Esophagus mucosa (tissue), 1 donor: Measurements from ENCODE around the gene SLC9C1. TPM values are rescaled to one million over a fixed set of nuclear protein-coding genes. Genes with fewer than 3 reads are reported as not detected.

Experiments
- ATAC-seq: fragments of 200-7000 bp; cut with Tn5 transposase; one replicate; pipeline ENCODE4 v1.9.1; 2020
- total RNA-seq: library from RNA; stranded (reverse); gene quantifications from one replicate; pipeline ENCODE4 v1.2.4, GENCODE V29; 2023
- donor health status: DM: yes; HTN: yes; CAD: no.

Gene SLC9C1
- total RNA-seq, 1 donor from 2014 or later = not detected

DNA sequence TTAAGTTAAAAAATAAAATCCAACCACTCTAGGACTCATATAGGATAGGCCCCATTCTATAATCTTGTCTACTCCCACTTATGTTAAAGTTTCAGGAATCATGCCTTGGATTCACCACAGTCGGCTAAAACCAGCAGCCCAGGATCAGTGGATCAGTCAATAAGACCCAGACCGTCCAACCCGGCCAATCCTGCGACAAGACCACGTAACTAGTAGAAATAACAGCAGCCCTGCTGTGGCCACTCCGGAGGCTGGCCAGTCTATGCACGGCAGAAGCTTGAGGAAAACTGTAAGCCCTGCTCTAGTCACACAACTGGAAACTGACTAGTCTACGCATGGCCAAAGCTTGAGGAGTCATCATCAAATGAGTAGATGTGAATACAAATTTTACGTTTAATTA is 12.8 kb upstream of the SLC9C1 start:
- no peak for ATAC-seq

DNA sequence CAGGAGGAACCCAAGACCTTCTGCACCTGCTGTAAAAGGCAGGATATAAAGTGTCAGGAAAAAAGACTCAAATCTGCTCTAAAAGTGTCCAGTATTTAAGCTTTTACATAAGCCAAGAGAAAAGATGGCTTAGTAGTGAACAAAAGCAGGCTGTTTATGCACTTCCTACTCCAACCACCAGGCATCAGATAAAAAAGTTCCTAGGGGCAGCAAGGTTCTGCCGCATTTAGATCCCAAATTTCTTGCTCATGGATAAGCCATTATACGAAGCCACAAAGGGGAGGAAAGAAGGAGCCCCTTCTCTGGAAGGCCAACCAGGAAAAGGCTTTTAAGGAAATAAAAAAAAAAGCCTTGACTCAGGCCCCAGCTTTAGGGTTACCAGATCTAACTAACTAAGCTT is 10.6 kb upstream of the SLC9C1 start:
- ATAC-seq = no peak

DNA sequence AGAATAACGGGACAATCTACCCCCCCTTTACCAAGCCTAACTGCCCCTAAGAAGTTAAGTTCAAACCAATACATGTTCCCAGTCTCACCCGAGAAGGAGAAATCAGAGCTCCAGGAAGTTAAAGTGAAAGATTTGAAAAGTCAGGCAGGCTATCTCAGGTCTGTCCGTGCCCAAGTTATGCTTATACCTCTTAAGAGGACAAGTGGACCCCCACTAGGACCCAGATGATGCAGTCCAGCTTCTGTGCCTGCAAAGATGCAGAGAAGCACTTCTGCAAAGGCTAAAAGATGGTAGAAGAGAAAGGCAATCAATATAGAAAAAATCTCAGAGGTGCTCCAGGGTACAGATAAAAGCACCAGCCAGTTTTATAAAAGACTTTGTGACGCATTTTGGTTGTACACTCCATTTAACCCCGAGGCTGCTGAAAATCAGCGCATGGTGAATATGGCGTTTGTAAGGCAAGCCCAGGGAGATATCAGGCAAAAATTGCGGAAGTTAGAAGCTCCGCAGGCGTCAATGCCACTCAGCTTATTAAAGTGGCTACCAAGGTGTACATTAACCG is 9.8 kb upstream of the SLC9C1 start:
- ATAC-seq = no peak

DNA sequence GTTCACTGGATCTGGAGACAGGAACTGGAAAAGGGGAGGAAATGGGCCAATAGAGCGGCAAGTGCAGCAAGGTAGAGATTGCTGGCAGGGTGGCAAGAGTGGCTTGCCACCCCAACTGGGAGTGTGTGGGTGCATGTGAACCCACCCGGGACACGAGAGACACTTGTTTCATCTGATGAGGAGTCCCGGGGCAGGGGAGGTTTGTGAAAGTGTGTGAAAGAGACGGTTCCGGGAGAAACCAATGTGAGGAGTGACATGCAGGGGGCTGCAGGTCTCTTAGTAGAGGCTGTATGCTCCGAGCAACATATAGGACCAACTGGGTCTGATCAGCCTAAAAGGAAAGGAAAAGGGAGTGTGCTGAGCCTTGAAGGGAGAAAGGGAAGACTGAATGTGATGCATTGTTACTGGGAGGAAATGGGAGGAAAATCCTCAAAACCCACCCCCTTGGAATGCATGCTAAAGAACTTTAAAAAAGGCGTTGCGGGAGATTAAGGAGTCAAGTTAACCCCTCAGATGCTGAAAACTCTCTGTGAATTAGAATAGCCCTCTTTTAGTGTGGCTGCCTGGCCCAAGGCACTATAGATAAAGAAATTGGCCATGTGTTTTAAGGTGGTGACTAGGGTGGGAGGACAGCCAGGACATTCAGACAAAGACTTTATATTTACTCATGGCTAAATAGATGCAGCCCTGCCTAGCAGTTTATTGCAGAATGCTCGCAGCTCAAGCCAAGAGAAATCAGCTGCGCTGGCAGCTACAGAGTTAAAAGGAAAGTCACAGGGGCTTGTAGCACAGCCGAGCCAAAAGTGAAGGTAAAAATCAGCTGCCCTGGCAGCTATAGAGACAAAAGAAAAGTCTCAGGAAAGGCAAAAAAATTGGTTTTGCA is 9.1 kb upstream of the SLC9C1 start:
- ATAC-seq = no peak

DNA sequence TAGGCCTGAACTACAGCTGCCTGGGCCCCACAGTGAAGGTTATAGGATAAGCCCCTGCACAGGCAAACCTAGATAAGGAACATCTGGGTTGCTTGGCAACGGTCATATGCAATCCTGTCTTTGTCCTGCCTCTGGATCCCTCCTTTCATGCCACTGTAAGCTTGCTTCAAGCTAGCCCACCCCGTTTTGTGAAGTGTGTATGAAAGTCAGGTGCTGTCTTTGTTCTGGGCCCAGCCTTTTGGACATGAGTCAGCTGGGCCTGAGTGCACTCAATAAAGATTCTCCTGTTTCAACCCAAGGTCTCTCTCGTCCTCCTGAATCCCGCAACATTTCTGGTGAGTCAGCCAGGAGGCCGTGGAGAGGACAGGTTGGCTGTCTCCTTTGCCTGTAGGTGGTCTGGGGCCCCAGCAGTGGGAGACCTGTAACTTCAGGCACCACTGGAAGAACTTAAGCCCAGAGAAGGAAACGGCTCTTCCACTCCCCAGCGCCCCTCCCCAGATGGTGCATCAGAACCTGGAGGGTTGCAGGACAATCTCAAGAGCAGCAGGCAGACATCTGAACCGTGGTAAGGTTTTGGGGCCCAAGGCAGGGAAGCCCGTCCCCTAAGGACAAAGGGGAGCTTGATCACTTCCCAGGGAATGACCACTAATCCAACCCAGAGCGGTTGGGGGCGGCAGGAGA is 8.3 kb upstream of the SLC9C1 start:
- no peak for ATAC-seq

DNA sequence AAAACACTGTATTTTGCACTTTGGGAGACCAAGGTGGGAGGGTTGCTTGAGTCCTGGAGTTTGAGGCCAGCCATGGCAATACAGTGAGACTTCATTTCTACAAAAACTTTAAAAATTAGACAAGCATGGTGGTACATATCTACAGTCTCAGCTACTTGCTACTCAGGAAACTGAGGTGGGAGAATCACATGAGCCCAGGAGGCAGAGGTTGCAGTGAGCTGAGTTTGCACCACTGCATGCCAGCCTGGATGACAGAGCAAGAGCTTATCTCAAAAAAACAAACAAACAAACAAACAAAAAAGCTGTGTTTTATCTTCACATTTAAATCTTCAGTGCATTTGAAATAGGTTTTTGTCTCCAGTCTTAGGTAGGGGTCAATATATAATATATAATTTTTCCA is 4.8 kb upstream of the SLC9C1 start:
- no peak for ATAC-seq

DNA sequence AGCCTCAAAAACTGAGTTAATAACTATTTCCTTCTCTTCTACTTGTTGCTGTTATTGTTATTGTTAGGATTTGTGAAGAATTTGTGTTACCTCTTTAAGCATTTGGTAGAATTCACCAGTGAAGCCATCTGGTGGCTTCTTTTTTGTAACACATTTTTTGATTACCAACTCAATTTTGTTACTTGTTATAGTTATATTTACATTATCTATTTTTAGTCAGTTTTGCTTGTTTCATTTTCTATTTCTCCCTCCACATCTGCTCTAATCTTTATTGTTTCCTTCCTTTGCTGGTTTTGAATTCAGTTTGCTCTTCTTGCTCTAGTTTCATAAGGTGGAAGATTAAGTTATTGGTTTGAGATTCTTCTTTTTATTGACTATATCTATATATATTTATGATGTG is 3.7 kb upstream of the SLC9C1 start:
- no peak for ATAC-seq

DNA sequence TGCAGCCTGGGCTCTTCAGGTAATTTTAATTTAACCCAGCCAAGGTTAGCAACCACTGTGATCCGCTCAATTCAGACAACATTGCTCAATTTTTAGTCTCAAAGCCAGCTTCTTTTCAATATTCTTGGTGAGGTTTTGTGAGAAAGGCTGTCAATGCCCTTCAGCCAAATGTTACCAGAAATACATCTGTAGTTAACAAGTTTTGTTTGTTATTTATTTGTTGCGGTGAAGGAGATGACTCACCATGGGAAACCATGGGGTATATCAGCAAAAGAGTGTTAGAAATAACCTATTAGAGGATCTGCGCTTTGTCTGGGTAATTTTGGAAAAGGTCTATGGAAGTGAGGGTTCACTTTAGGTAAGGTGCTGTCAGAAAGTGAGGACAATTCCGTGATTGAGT is 5.0 kb downstream of the SLC9C1 start:
- ATAC-seq = no peak

DNA sequence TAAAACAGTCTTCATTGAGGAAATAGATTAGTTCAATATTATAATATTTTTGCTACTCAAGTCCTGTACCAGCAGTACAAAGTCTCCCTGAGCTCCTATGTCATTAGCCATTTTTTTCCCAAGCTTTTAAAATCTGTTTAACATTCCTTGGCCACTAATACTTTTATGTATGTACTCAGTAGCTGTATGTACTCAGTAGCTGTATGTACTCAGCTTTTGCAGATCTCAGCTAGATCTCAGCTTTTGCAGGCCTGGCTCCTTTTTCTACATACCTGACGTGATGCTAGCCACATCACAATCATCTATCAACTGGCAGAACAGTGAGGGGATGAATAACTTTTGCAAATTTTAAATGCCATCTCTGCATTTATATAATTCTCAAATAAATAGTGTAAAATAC is 13.8 kb downstream of the SLC9C1 start:
- no peak for ATAC-seq

DNA sequence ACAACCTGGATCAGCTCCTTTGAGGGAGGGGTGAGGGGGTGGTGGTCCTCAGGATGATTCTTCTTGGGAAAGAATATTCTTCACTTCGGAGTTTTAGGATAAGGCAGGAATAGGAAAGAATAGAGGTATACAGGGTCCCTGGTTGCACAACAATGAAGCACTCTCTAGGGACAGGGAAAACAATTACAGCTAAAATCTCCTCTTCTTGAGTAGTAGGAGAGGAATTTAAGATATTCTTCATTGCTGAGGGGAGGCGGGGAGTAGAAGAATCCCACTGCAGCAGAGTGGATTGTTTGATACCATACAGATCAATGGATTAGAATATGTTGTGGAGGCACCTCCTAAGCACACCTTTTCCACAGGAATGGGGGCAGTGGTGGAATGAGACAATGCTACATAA is 20.5 kb downstream of the SLC9C1 start:
- ATAC-seq = no peak

DNA sequence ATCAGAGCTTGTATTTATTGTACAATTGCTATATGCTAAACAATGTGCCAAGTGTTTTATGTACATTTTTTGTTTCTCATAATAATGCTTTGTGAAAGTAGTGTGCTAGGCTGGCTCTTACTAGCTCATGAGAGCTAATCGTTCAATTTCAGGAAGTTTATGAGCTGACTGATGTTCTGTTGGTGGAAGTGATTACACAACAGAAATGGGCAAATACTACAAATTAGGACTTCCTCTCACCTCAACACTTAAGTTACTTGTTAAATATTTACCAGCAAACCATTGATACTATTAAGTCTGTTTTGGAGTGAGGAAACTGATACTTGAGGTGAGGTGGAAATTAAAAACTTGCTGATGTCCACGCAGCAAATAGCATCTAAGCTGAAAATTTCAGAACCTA is 32.3 kb downstream of the SLC9C1 start:
- ATAC-seq = no peak

DNA sequence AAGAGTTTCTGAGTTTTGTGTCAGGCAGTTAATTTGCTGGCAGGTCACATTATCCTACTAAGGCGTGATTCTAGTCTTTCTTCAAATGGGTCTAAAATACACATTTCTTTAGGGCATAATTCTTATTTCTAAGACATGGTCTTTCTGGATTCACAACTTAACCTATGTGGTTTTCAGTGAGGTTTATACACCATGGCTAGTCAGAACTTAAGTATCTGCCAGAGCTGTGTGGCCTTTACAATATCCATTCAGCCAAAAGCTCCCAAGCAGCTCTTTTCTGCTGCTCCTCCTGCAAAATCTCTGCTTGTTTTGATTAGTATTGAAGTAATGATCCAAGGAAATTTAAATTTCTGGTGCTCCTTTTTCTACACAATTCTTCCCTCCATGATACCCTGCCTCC is 33.5 kb downstream of the SLC9C1 start:
- no peak for ATAC-seq

DNA sequence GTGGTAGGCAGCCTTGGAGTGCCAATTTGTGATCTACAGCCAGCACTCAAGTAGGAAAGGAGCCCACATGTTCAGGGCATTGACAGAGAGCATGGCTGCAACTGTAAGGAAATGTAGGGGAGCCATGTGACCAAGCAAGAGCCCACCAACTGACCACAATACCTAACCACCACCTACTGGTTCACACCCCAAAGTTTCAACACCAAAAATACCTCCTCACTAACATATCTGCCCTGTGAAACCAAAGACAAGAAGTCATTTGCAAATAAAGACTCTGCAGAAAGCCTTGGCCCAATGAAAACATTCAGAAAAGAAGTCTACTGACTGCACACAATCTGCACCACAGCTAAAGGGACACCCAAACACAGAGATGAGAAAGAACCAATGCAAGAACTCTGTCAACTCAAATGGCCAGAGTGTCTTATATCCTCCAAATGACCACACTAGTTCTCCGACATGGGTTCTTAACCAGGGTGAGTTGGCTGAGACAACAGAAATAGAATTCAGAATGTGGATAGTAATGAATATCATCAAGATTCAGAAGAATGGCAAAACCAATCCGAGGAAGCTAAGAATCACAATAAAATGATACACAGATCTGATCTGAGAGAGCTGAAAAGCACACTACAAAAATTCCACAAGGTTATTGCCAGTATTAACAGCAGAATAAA is 40.6 kb downstream of the SLC9C1 start:
- no peak for ATAC-seq

DNA sequence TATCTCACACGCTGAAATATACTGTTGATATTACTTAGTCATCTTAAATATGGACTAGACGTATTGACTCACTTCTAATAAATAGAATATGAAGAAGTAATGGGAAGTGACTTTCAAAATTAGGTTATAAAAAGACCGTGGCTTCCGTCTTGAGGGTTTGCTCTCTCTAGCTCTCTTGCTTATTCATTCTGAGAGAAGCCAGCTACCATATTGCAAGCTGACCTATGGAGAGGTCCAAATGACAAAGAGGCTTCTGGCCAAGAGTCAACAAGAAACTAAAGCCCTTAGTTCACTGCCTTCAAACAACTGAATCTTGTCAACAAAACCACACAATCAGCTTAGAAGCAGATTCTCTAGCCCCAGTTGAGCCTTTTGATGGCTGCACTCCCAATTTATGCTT is 46.1 kb downstream of the SLC9C1 start:
- ATAC-seq = no peak

DNA sequence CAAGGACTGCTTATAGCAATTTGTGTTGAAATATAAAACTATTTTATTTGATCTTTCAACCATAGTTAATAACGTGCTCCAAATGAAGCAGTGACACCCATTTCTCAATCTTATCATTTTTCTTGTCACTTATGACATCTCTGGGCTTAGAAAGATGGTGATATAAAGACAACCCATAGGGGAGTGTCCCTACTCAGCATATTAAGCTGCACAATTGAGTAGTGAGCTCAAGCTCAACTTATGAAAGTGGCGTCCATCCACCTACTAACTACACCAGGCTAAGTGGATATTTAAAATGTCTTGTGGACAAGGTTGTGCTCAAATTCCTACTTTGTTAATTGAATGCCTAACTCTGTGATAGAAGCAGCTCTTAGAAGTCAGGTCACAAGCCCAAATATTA is 46.7 kb downstream of the SLC9C1 start:
- no peak for ATAC-seq

DNA sequence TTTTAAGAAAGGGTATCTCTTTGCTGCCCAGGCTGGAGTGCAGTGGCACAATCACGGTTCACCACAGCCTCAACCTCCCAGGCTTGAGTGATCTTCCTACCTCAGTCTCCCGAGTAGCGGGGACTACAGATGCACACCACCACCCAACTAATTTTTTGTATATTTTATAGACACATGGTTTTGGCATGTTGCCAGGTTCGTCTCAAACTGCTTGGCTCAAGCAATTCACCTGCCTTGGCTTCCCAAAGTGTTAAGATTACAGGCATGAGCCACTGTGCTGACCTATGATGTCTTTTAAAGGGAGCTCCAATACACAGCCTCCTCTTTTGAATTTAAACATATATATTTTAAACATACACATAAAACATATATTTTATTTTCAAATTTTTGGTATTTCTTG is 60.9 kb downstream of the SLC9C1 start:
- no peak for ATAC-seq

DNA sequence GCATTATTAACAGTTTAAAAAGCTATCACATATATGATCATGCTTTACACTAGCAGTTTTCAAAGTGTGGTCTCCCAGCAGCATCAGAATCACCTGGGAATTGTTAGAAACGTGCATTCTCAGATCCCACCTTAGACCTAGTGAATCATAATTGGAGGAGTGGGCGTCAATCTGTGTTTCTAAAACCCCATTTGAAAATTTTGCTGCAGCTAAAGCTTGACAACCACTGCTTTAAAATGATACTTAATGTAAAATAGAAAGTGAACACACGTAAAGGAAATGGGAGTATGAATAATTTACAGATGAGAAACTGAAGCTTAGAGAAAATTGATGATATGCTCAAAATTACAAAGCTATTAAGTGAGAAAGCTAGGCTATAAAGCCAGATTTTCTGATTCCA is 62.3 kb downstream of the SLC9C1 start:
- no peak for ATAC-seq

DNA sequence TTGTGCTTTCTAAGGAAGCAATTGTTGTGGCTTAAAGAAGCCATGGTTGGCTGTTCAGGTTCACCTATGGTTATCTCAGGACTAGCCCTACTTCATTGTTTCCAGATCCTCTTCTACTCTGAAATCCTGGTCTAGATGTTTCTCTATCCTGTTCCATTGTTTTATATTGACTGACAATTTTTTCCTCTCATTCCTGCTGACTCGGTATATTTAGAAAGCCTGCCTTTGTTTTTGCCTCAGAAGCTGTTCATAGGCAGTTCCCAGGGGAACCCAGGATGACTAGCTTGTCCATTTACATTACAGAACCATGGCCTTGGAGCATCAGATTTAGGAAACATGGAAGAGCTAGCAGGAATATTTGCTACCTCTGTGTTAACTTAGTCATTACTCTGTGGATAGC is 64.0 kb downstream of the SLC9C1 start:
- ATAC-seq = no peak

DNA sequence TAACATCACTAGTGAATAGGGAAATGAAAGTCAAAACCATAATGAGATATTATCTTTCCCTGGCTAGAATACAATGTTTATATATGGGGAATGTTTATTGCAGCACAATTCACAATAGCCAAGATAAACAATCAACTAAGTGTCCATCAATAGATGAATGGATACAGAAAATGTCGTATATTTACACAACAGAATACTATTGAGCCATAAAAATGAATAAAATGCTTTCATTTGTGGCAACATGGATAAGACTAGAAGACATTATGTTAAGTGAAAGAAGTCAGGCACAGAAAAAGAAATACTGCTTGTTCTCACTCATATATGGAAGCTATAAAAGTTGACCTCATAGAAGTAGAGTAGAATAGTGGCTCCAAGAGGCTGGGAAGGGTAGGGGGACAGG is 65.2 kb downstream of the SLC9C1 start:
- ATAC-seq = no peak

DNA sequence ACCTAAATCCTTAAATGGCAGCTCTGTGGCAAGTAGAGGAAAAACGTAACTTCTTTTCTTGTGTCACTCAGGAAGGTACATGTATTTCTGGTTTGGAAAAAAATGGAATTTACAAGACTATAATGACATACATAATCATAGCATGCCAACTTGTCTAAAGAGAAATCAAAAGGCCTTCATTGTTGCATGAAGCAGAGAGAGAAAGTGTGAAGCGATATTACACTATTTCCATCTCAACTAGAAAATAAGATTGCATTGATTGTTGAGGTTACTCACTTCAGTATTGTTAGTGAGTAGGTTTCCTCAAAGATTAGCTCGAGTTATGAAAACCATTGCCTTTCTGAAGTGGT is 93.7 kb downstream of the SLC9C1 start:
- ATAC-seq = no peak

DNA sequence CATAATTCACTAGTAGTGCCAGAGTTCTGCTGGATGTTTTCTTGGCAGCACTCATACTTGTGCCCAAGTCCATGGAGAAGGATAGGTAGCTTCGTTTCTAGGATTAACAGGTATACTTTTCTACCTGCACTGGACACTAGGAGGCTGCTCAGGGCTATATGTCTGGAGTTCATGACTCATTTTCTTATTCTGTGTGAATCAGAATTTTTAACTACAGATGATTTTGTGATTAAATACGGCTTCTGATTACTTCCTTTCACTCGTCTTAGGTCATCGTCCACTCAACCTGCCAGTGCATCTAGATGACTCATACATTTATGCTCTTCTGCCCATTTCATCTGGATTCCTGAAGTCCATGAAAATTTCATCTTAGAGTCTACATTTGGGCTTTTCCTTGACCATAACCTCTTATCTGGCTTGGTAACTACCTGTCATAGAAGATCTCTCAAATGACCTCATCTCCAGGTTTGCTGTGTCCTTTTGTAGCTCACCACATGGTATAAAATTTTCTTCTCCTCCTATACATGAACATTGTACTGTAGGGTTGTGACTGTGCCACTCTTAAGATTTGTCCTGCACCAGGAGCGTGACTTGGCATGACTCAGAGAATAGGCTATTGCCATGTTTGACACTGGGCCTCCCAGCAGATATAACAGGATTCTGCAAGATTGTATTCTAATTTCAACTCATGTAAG is 94.2 kb downstream of the SLC9C1 start:
- ATAC-seq = peak; percentile 49

DNA sequence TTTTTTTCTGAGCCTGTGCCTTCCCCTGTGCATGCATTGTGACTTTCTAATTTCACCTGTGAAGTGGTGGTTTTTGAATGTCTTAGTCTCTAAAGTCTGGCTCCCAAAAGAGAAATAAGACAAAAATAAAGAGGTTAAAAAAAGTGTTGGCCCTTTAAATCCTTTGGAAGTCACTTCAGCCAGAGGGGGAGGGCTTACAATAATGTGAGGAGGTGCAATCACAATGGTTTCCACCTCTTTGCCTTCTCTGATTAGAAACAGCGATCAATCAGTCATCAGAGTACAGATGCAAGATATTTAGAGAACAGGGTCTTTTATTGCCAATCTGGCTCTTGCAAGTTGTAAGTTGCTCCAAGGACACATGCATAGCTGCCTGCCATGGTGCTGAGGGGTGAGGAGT is 96.9 kb downstream of the SLC9C1 start:
- ATAC-seq = no peak

DNA sequence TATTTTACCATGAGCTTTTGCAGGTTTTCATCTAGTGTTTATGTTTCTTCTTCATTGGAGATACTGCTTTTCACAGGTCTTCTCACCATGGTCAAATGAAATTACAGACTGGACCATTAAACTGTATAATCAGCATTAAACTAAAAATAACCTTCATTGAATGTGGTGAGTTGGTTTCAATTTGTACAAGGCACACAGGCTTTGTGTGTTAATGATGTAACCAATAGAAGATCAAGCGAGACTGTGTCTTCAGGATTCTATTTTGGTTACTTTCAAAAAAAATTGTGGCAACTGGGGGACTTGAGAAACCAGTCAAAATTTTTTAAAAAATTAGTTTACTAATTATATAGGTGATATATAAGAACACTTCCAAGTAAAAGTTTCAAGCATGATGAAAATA is 106.7 kb downstream of the SLC9C1 start:
- ATAC-seq = no peak
